ENCODE data around the gene SIM2. TPM values are rescaled to one million over a fixed set of nuclear protein-coding genes. Genes with fewer than 3 reads are reported as not detected.

SIM2 gene
- total RNA-seq, 1 experiment from 2014 or later = 23.9 TPM

- Histone ChIP-seq H2AFZ (ENCODE audit: low read depth, low read length, poor library complexity, severe bottlenecking) (no peak overlapping the region), H3K79me2 (ENCODE audit: insufficient read depth, low read length) (no peaks in the 10 kb centered on the region), H3K9ac (ENCODE audit: low read length) (no peak overlapping the region), H3K27ac (ENCODE audit: low read depth, low read length) (no peak overlapping the region), H3K36me3 (ENCODE audit: control insufficient read depth in 1 of 2, insufficient read depth in 2 of 2, low read length in 2 of 2) (peaks cover 0 to 14% of the 10 kb centered on the region in 2 experiments; a peak in 1 of 4 replicates), H3K4me3 (replicated peaks in 1 of 2; ENCODE audit: low read depth in 1 of 2, low read length in 2 of 2) (no peak overlapping the region), H3K9me2 (ENCODE audit: insufficient read depth) (no peaks in the 10 kb centered on the region), H3K9me3 (ENCODE audit: control insufficient read depth in 1 of 2, insufficient read depth in 1 of 2, low read depth in 1 of 2, low read length in 2 of 2) (no peaks in the 10 kb centered on the region), H3K4me2 (ENCODE audit: low read length) (no peak overlapping the region), H3K27me3 (ENCODE audit: insufficient read depth, low read length) (no peaks in the 10 kb centered on the region), H3K4me1 (ENCODE audit: control insufficient read depth in 1 of 2, insufficient read depth in 2 of 2, low read length in 2 of 2) (no peaks in the 10 kb centered on the region), H4K20me1 (ENCODE audit: insufficient read depth) (no peaks in the 10 kb centered on the region)
- no peak for ATAC-seq
- CTCF ChIA-PET = no interaction called here
- BruUV-seq (replicated peaks) = no TSS peak
- RAD21 ChIA-PET (ENCODE audit: low non-redundant PET in 1 of 2, low total read pairs in 2 of 2, uncharacterized antibody in 2 of 2, unreplicated experiment in 2 of 2) = no interaction called here
- DNase-seq (ENCODE audit: low read depth, low spot score) = no peak
- POLR2A ChIA-PET = no interaction called here
- TF ChIP-seq TCF7L2 (IDR thresholded peaks at IDR 0.05; ENCODE audit: borderline replicate concordance, extremely low read depth, insufficient read depth, insufficient read length) (no peak), SIN3A (IDR thresholded peaks at IDR 0.05; ENCODE audit: low read depth) (no peak), ZBTB33 (IDR thresholded peaks at IDR 0.05; ENCODE audit: extremely low read depth, insufficient replicate concordance, low read length) (no peak), RAD21 (IDR thresholded peaks at IDR 0.05; ENCODE audit: low read depth) (no peak), FOSL1 (IDR thresholded peaks at IDR 0.05; ENCODE audit: low read depth) (no peak), MAX (IDR thresholded peaks at IDR 0.05) (no peak), ZFX (IDR thresholded peaks at IDR 0.05) (no peak), CBX3 (IDR thresholded peaks at IDR 0.05; ENCODE audit: low read depth) (no peak), YY1 (IDR thresholded peaks at IDR 0.05; ENCODE audit: extremely low read depth, insufficient replicate concordance, low read depth, low read length) (no peak), EGR1 (IDR thresholded peaks at IDR 0.05; ENCODE audit: low read depth) (no peak), REST (IDR thresholded peaks at IDR 0.05; ENCODE audit: low read depth) (no peak), ATF3 (IDR thresholded peaks at IDR 0.05) (no peak), JUND (IDR thresholded peaks at IDR 0.05) (no peak), POLR2AphosphoS5 (IDR thresholded peaks at IDR 0.05; ENCODE audit: low read depth, low read length) (no peak), EZH2phosphoT487 (IDR thresholded peaks at IDR 0.05; ENCODE audit: borderline replicate concordance) (no peak), EZH2 (IDR thresholded peaks at IDR 0.05) (no peak), CTCF (IDR thresholded peaks at IDR 0.05 in 2 of 3, conservative IDR thresholded peaks at IDR 0.05 in 1 of 3; ENCODE audit: borderline replicate concordance in 1 of 3, insufficient read depth in 1 of 3, low read depth in 2 of 3, low read length in 2 of 3) (no peak), ZNF274 (IDR thresholded peaks at IDR 0.05; ENCODE audit: low read depth, low read length) (no peak), POLR2A (IDR thresholded peaks at IDR 0.05; ENCODE audit: borderline replicate concordance, extremely low read depth, insufficient read depth, insufficient read length) (no peak)
- intact Hi-C loops (cut with micrococcal nuclease) = no loop called here
Measured at GRCh38 chr21:36730291-36731281, 31.7 kb downstream of the SIM2 start.
